Activated T-cell treated with anti-CD3 and anti-CD28 coated beads for 4 hours (primary cell): ENCODE results near the gene APBB2.

Experiments used
- DNase-seq: peaks from one replicate; pipeline ENCODE4 v3.0.0-alpha.2; 2020

APBB2 gene

GRCh38 chr4:40960941-40961340, 253.4 kb downstream of the APBB2 start:
- DNase-seq, result no peak

DNA sequence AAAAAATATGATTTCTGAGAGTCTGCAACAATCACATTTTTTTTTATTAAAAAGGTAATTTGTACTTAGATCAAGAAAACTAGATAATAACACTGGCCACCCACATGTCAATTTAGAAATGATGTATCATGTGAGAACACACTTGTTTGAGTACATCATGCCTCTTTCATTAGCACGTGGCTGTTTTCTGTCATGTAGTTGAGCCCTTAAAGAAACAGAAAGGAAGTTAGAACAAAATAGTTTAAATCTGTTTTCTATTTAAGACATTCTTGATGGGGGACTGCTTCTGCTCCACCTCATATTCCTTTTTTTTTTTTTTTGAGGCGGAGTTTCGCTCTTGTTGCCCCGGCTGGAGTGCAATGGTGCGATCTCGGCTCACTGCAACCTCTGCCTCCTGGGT, 257.1 kb downstream of the APBB2 start:
- DNase-seq, result no peak

- no peak for DNase-seq
These were observed 257.6 kb downstream of the APBB2 start for GRCh38 chr4:40956721-40957255.

DNA sequence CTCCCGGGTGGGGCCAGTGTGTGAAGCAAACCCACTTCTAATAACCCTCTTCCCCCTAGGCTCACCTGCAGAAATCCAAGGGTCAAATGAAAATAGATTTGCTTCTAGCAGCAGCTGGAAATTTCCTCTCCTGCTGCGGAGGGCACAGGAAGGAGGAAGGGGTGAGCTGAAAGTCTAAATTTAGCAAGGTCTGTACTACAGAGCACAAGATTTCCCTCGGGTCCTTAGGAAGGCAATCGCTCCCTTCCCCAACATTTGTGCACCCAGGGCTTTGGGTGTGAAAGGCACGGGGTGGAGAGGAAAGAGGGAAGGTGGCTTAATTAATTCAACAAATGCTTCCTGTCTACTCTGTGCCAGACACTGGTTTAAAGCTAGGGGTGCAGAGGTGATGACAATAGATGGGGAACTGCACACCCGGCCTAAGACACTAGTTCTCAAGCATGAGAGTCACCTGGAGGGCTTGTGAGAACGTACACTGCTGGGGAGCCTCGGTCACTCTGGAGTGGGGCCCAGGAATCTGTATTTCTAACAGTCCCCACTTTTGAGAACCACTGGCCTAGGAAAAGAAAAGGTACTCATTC, 260.2 kb downstream of the APBB2 start:
- DNase-seq, result no peak

GRCh38 chr4:40953283-40954087, 260.9 kb downstream of the APBB2 start:
- no peak for DNase-seq

DNA sequence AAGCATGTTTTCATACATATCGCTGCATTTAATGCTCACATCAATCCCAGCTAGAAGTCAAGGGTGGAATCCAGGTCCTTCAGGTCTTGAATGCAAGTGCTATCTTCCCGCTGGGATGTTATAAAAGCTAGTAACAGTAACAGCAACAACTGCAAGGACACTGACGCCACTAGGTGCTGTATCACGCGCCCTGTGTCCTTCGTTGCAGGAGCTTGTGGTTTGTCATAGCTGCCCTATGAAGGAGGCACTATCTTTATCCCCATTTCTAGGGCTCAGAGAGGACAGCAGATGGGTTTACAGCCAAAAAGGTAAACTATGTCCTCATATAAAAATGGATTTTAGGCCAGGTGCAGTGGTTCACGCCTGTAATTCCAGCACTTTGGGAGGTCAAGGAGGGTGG, 261.7 kb downstream of the APBB2 start:
- no peak for DNase-seq

DNA sequence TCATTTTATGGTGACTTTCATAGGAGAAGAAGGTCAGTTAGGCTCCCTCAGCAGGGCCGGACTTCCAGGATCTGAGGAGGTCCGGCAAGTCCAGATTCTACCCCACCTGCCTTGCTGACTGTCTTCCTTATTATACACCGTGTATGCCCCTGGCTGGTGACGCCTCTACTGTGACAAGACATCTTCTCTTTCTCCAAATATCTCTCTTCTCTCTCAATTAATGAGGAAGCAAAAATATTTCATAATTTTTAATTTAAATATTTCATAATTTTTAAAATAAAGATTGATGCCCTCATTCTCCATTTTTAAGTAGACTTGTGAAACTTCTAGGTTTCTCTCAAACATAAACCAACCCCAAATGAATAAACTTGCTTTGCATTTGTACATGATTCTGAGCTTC, 262.1 kb downstream of the APBB2 start:
- no peak for DNase-seq

DNA sequence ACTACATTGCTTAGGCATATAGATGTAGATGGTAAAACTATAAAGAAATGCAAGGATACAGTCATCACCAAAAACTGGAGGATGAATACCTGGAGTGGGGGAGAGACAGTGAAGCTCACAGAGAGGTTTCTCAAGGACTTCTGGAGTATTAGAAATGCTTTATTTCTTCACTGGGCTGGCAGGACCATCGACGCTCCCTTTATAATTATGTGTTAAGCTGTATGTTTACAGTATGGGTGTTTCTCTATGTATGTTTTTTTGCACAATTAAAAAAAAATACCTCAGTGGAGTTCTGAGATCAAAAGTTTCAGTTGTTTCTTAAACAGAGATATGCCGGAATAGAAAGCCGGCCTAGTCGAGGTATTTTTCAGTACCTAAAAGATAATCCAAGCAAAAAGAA, 263.3 kb downstream of the APBB2 start:
- DNase-seq, result no peak

DNA sequence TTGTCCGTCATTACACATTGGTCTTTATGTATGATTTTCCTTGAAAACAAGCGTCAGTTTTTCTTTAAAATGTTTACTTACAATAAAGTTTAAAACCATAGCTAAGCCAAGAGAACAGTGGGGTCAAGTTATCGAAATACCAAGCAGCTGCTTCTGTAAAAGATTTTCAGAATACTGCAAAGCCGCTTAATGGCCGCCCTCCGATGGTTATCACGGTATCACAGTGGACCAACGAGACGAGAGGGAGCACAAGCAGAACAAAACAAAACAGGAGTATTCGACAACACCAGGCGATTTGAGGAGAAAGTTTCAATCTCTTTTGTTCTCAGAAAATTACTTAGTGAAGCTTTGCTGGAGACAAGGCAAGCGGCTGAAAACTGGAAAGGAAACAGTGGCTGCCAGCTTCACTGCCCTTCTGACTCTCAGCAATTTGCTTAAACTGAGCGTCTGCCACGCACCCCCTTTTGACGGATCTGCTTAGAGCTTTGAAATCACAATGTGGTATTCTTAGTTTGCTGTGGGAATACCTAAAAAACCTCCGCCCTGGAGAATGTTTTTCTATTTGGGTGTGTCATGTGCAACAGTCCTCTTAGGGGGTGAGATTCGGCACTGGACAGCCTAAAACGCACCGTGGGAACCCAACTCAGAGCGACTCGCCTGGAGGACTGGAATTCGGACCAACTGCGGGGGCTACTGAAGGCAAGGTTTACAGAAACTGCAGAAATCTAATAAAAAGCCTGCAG, 264.8 kb downstream of the APBB2 start:
- DNase-seq, result no peak

- no peak for DNase-seq
These were observed 266.3 kb downstream of the APBB2 start for GRCh38 chr4:40948014-40948413.

DNA sequence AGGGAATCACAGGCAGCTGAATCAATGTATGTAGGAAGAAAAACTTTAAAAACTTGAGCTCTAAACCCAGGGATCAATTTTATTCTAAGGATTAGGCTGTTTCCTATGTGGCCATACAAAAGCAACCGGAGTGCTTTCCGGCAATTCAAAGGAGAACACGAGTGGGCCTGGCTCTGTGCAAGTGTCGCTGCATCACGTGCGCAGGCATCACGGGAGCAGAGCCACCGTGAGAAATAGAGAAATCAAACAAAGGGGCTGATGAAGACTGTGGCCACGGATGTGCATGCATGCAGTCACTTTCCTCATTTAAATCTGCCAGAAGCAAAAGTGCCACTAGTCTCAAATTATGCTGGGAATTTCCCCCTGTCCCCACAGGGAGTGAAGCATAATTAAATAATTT, 267.7 kb downstream of the APBB2 start:
- DNase-seq, result no peak

GRCh38 chr4:40940756-40941155, 273.6 kb downstream of the APBB2 start:
- DNase-seq, result no peak

DNA sequence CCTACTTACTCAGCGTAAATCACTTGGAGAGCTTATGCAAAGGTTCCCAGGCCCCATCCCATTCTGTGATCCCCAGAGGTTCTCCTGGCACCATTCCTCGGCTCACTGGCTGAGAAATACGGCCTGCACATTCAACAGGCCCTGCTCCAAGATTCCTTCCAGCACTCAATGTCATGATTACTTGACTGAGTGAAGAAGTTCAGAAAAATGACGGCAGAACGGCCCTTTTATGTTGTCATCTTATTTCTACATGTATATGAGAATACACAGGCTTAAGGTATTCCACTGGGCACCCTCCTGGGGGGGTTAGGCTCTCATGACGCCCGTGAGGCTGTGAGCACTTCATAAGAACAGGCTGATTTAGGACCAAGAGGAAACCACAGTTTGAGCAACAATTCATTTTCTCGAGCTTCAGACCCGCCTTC, 274.0 kb downstream of the APBB2 start:
- no peak for DNase-seq

DNA sequence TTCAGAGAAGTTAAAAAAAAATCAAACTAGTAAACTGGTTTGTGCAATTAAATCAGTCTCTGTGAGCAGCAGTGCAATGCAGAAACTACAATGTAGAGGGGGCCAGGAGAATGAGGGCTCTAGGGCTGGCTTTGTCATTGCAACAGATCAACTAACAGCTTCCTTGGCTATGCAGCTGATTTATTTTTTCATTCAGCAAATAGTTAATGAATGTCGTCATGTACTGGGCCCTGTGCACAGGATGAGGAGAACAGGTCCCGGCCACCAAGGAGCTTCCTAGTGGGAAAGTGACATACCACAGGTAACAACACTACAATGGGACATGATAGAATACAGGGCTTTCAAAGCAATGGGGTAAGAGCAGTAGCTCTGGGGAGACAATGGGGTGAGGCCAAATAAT, 274.5 kb downstream of the APBB2 start:
- no peak for DNase-seq

DNA sequence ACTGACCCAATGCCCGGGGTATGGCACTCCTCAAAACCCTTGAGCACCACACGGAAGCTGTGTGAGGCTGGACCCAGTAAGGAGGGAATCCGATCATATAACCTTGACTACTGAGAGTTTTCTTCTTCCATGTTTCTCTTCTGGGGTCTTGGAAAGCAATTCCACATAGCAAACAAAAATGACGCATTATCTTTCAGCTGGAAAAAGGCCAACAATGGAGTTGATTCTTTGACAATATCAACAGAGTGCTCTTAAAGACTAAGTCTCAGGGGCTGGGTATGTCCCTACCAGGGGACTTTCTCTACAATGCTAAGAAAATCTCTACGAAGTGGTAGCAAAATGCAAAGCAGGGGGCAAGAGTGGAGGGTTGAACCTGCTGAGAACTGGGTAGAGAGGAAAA, 276.0 kb downstream of the APBB2 start:
- no peak for DNase-seq

GRCh38 chr4:40937140-40937725, 277.1 kb downstream of the APBB2 start:
- no peak for DNase-seq

- DNase-seq, result no peak
These were observed 279.7 kb downstream of the APBB2 start for GRCh38 chr4:40934676-40935075.

DNA sequence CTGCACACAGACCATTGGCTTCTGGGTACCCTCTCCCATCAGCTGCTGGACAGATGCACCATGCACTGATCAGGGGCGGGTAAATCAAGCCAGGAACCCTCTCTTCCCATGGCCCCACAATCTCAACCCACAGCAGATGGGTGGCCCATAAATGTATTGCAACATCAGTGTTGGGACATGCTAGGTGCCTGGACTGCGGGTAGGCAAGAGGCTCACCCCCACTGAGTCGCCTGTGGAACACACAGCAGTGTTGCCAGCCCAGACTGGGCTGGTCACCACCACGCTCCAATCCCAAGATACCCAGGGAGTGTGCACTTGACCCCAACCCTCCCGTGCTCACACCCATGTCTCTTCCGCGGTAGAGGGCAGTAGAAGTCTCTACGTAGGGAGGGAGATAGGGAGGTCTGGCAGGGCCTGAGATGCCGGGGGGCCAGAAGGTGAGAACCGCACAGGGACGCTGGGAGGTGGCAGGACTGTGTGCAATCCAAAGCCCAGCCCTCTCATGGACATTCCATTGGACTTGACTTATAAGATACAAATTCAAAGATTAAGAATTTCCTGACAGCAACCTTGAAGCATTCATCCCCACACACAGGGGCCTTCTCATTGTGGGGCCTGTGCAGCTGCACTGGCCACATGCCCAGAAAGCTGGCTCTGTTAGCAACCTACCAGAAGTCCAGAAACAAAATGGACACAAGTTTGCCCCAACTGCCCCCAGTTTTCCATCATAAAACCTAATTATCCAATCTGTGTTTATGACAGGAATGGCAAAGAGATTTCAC, 280.9 kb downstream of the APBB2 start:
- DNase-seq, result no peak

GRCh38 chr4:40931841-40932240, 282.5 kb downstream of the APBB2 start:
- no peak for DNase-seq

DNA sequence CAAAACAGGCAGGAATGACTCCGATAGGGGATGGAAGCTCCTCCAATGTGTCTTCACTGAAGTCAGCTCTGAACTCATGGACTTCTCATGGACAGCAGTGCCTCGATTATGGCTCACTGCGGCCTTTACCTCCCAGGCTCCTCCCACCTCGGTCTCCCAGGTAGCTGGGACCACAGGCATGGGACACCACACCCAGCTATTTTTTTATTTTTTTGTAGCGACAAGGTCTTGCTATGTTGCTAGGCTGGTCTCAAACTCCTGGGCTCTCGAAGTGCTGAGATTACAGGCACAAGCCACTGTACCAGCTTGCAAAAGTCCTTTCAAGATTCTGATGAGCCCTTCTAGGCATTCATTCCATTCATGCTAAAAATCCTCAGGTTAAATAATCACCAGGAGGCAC, 283.1 kb downstream of the APBB2 start:
- no peak for DNase-seq

DNA sequence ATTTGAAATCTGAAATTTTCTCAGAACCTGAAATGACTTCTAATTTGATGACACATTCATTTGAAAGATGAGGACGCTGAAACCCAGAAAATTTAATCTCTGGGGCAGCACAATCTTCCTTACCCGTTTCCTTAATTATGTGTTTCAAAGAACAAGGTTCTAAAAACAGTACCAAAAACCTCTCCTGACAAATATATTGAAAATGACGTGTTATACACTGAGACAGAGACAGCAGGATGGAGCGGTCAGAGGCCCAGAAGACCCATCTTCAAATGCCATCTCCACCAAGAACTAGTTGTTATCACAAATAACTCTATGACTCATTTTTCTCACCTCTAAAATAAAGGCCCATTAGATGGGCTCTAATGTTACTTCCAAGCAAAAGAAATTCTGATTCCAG, 287.3 kb downstream of the APBB2 start:
- DNase-seq, result no peak

DNA sequence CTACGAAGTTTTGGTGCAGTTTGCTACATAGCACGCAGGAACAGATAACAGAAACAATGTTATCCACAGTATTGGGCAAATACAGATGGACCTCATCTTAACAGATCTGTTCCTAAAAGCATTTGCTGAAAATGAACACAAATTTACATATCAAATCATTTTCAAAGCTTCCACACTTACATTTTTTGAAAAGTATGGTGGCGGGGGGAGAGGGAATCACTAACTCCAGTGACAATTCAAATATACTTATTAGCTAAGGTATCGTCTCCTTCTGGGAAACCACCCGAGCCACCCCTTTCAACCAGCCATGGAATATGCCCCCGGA, 289.6 kb downstream of the APBB2 start:
- no peak for DNase-seq
